GM06990 (cell line): Measurements from ENCODE around the gene ZBTB46.

Experiments
- DNase-seq: peaks from one replicate; pipeline ENCODE4 v3.0.0-alpha.2; 2011; ENCODE audit not compliant: insufficient read length; ENCODE audit errors: extremely low read depth
- H3K27me3 ChIP-seq: replicated peaks from 2 replicates; pipeline ENCODE4 v1.6.0; 2011; ENCODE audit warnings: low read length; ENCODE audit not compliant: control insufficient read depth, insufficient read depth
- H3K36me3 ChIP-seq: 2 replicates; pipeline ENCODE4 v1.5.1; 2011; ENCODE audit warnings: low read length; ENCODE audit not compliant: control insufficient read depth, insufficient read depth
- H3K4me3 ChIP-seq: replicated peaks from 2 replicates; pipeline ENCODE4 v1.5.1; 2011; ENCODE audit warnings: low read depth, mild to moderate bottlenecking, control low read depth, low read length
- TF ChIP-seq, protein P1 (sequence below): IDR thresholded peaks from 2 replicates; pipeline ENCODE4 v1.5.1; 2011; ENCODE audit warnings: low read length, control low read depth, mild to moderate bottlenecking, inconsistent platforms; ENCODE audit not compliant: insufficient read depth, poor library complexity, severe bottlenecking

Gene ZBTB46

DNA sequence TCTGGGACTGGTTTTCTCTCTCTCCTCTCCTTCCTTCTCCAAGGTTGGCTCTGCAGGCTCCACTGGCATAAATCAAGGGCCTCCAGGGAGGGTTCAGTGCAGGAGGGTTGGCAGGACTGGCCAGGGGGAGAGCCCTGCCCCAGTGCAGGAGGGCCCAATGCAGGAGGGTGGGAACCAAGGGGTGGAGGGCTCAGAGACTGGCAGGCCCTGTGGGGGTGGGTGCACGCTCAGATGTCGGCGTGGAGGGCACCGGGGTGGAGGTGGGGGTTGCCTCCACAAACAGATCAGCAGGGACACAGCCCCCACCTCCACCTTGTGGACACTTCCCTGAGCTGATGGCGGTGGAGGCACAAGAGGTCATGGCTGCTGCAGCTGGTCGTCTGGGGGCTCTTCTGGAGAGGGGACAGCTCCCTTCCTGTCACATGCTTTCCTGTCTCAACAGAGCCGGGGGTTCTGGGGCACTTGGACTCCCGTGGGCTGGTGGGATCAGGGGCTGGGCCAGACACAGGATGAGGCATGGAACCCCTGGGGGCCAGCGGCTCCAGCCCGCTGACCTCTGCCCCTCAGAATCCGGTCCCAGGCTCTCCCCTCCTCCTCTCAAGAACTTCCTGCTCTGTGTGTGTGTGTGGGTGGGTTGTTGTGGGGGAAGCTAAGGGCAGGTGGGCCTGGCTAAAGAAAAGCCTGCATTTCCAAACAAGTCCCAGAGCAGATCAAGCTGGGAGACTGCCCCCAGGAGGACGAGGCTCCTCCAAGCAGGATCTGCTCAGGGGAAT, 27.5 kb upstream of the ZBTB46 start:
- TF ChIP-seq, protein P1, sequence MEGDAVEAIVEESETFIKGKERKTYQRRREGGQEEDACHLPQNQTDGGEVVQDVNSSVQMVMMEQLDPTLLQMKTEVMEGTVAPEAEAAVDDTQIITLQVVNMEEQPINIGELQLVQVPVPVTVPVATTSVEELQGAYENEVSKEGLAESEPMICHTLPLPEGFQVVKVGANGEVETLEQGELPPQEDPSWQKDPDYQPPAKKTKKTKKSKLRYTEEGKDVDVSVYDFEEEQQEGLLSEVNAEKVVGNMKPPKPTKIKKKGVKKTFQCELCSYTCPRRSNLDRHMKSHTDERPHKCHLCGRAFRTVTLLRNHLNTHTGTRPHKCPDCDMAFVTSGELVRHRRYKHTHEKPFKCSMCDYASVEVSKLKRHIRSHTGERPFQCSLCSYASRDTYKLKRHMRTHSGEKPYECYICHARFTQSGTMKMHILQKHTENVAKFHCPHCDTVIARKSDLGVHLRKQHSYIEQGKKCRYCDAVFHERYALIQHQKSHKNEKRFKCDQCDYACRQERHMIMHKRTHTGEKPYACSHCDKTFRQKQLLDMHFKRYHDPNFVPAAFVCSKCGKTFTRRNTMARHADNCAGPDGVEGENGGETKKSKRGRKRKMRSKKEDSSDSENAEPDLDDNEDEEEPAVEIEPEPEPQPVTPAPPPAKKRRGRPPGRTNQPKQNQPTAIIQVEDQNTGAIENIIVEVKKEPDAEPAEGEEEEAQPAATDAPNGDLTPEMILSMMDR, result no peak
- no peaks in the 10 kb centered on the region for H3K27me3 ChIP-seq
- H3K36me3 ChIP-seq, result peaks cover 9% of the 10 kb centered on the region
- no peak for DNase-seq
- H3K4me3 ChIP-seq, result no peak overlapping the region

- DNase-seq, result no peak
- Histone ChIP-seq H3K36me3 (peaks cover 9% of the 10 kb centered on the region), H3K27me3 (no peaks in the 10 kb centered on the region), H3K4me3 (no peak overlapping the region)
- TF ChIP-seq, protein P1, result no peak
Observed at GRCh38 chr20:63857764-63858392, 26.8 kb upstream of the ZBTB46 start.

DNA sequence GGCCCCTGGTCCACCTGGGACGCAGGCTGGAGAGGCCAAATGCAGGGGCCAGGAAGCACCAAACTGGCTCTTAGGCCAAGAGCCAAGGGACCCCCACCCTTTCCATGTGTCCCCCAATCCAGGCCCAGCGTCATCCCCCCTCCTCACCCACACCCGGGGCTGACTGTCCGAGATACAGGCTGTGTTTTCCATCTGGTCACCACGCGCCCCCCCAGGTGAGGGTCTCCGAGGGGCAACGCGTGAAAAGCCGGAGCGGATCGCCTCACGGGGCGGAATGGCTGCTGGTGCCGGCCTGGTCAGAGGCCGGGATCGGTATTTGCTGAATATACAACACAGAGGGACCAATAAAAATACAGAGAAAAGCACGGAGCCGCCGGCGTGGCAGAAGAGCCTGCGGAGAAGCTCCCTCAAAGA, 25.0 kb upstream of the ZBTB46 start:
- TF ChIP-seq, protein P1, result no peak
- Histone ChIP-seq H3K36me3 (no peaks in the 10 kb centered on the region), H3K27me3 (no peaks in the 10 kb centered on the region), H3K4me3 (no peak overlapping the region)
- no peak for DNase-seq

GRCh38 chr20:63855363-63856097, 24.5 kb upstream of the ZBTB46 start:
- H3K36me3 ChIP-seq, result no peaks in the 10 kb centered on the region
- DNase-seq, result no peak
- H3K27me3 ChIP-seq, result no peaks in the 10 kb centered on the region
- H3K4me3 ChIP-seq, result no peak overlapping the region
- TF ChIP-seq, protein P1, result no peak

- Histone ChIP-seq H3K36me3 (no peaks in the 10 kb centered on the region), H3K4me3 (no peak overlapping the region), H3K27me3 (no peaks in the 10 kb centered on the region)
- DNase-seq, result no peak
- TF ChIP-seq, protein P1, result no peak
Observed at GRCh38 chr20:63854766-63855362, 23.8 kb upstream of the ZBTB46 start.
